ENCODE data around the gene GPR45.

GPR45 gene

GRCh38 chr2:105254531-105255210 lies 13.1 kb downstream of the GPR45 start:
- peak; percentile 61 for DNase-seq

GRCh38 chr2:105255979-105256378 lies 14.4 kb downstream of the GPR45 start:
- no peak for DNase-seq

DNA sequence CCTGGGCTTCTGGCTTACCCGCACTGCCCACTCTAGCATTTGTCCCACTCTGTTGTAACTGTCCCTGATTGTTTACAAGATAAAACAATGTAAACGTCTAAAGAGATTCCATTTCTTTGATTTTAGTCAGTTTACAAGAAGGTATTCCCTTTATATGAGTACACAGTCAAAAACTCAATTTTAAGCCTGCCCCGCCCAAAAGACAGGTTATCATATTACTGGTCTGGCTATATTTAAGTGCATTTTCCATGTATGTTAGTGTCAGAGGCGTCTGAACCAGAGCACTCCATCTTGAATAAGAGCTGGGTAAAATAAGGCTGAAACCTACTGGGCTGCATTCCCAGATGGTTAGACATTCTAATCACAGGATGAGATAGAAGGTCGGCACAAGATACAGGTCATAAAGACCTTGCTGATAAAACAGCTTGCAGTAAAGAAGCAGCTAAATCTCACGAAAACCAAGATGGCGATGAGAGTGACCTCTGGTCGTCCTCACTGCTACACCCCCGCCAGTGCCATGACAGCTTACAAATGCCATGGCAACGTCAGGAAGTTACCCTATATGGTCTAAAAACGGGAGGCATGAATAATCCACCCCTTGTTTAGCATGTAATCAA lies 15.0 kb downstream of the GPR45 start:
- DNase-seq = no peak

GRCh38 chr2:105257981-105258380 lies 16.4 kb downstream of the GPR45 start:
- DNase-seq = no peak

- no peak for DNase-seq
Measured at GRCh38 chr2:105258835-105259350, 17.4 kb downstream of the GPR45 start.

GRCh38 chr2:105261061-105261460 lies 19.5 kb downstream of the GPR45 start:
- DNase-seq = peak; percentile 9

DNA sequence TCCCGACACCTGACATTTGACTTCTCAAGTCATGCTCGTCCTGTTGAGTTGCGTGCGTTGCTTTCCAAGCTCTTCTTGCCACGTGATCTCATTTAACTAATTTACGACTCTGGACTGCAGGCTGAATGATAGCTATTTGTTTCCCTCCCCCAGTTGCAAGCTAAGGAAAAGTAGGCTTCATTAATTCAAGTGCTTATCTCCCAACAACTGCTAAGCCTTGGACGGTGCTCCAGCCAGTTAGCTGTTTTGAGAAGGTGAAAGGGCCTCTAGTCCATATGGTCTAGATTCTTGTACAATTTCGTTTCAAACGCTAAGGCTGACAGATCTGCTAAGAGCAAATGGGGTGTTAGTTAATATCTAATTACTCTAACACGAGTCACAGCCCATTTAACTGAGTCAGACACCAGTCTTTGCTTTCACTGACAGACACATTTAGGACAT lies 21.1 kb downstream of the GPR45 start:
- DNase-seq = no peak

- no peak for DNase-seq
Measured at GRCh38 chr2:105269426-105269825, 27.9 kb downstream of the GPR45 start.

DNA sequence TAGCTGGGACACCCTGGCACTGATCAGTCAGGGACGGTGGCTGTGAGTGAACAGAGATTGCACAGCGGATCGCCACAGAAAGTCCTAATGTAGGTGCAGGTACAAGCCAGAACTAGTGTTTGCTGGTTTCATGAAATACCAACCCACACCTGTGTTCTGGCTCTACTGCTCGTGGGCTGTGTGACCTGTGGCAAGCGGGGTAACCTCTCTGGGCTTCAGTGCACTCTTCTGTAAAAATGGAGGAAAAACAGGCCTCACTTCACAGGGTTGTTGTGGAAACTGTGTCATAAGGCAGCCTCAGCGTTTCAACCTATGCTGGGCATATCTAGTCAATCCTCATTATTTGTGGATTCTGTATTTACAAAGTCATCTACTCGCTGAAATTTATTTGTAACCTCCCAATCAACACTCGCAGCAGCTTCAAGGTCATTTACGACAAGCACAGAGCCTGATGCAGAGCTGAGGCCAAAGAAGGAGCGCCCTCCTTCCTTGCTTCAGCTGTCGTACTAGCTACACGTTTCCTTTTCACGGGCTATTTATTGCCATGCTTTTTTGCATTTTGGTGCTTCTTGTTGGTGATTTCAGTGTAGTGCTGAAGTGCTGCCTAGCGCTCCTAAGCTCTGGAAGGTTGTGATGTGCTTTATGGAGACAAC lies 30.0 kb downstream of the GPR45 start:
- DNase-seq = no peak

DNA sequence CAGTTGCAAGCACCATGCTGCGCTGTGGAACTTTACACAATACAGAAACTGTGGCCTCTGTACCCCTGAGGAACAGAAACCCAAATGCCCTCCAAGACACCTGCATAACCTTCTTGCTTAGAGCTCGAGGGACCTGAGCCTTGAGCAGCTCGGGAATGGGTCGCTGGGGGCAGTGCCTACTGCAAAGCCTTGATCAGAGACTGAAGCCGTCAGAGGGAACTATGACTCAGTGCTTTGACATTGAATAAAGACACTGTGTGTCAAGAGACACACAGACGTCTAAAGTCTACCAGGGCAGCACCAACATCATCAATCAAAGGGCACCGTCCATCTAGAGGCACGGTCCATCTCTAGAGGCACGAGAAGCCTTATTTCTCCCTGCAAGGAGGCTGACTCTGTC lies 30.6 kb downstream of the GPR45 start:
- no peak for DNase-seq

- DNase-seq = no peak
Measured at GRCh38 chr2:105274046-105274445, 32.5 kb downstream of the GPR45 start.

DNA sequence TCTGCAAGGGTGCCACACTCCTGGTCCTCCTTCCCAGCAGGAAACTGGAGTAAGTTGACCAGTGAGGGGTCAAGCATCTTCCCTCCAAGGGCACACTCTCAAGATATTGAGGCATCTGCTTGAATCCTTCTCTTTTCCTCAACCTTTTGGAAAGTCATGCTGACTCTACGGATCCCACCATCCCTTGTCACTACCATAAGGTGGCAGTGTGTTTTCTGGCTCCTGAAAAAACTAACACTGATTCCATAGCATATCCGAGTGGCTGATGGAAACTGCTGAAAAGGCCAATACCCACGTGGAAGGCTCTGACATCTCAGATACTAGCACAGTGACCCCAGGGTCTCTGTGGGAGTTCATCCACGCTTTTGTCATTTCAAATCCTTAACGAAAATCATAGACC lies 37.1 kb downstream of the GPR45 start:
- no peak for DNase-seq

DNA sequence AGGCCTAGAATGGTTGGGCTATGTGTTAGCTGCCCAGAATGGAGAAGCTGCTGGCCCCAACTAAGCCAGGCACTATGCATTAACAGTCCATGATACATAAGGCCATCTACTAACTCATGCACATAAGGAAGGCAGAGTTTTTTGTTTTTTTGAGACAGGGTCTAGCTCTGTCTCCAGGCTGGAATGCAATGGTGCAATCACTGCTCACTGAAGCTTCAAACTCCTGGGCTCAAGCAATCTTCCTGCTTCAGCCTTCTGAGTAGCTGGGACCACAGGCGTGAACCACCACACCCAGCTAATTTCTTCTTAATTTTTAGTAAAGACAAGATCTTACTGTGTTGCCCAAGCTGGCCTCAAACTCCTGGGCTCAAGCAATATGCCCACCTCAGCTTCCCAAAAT lies 37.6 kb downstream of the GPR45 start:
- DNase-seq = no peak

GRCh38 chr2:105280281-105280680 lies 38.7 kb downstream of the GPR45 start:
- DNase-seq = no peak

- no peak for DNase-seq
Measured at GRCh38 chr2:105283532-105283931, 42.0 kb downstream of the GPR45 start.

DNA sequence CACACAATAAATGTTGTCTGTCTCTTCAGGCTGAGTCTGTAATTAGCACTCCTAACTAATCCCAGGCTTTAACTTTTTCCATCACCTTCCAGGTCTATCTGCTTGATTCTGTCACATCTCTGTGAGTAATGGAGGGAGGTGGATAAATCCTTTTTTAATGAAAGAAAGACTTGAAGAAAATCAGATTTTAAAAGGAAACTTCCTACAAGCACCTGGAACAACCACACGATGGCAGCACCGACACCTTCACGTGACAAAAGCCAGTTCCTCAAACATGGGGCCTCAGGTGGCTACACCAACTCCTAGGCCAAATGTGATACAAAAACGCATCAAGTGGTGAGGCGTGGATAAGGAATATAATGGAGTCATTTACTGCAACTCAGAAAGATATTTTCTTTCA lies 46.1 kb downstream of the GPR45 start:
- peak; percentile 27 for DNase-seq

DNA sequence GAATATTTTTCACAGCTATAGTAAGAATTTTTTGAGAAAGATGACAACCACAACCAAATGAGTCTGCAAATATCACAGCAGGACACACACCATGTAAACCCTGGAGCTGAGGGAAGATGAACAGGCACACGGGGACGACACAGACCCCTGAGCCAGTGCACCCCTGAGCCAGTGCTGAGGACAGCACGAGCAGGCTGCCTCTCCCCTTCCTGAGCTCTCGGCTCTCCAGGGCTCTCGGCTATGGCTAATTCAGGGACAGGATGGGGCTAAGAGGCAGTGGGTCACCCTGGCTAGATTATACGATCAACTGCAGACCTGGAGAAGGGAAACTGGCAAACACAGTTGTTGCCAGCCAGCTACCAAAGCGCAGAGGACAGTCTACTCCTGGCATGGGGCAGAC lies 46.6 kb downstream of the GPR45 start:
- no peak for DNase-seq

DNA sequence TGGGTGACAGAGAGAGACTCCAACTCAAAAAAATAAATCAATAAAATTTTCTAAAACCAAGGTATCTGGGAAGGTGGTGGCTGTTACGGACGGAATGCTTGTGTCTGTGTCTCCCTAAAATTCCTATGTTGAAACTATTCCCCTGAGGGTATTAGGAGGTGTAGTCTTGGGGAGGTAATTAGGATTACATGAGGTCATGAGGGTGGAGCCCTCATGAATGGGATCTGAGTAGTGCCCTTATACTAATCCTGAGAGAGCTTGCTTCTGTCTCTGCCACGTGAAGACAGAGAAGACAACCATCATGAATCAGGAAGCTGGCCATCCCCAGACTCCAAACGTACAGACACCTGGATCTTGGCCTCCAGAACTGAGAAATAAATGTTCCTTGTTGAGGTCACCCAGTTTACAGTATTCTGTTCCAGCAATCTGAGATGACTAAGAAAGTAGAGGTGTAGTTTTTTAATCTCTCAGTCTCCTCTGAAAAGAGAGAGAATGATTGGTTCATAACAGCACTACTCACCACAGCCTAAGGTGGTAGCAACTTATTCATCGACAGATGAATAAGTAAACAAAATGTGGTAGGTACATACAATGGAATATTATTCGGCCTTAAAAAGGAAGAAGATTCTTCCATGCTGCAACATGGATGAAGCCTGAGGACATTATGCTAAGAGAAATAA lies 49.6 kb downstream of the GPR45 start:
- DNase-seq = no peak

GRCh38 chr2:105291981-105292380 lies 50.4 kb downstream of the GPR45 start:
- no peak for DNase-seq

Data from inflammatory macrophage treated with lipopolysaccharide for 4 hours (primary cell).